Hematopoietic multipotent progenitor cell treated with erythropoietin and hydrocortisone succinate and interleukin-3 and kit ligand, for 15 days (in vitro differentiated cells): ENCODE results near the gene SYNDIG1.
"Not testable (repeated sequence)": the region's sequence is repeated elsewhere in the genome, so short reads cannot be mapped to it uniquely, and the experiment has no call there.

ENCODE experiments used
- DNase-seq: peaks from one replicate; pipeline ENCODE4 v3.0.0-alpha.2; 2015; ENCODE audit warnings: low spot score

The SYNDIG1 gene

DNA sequence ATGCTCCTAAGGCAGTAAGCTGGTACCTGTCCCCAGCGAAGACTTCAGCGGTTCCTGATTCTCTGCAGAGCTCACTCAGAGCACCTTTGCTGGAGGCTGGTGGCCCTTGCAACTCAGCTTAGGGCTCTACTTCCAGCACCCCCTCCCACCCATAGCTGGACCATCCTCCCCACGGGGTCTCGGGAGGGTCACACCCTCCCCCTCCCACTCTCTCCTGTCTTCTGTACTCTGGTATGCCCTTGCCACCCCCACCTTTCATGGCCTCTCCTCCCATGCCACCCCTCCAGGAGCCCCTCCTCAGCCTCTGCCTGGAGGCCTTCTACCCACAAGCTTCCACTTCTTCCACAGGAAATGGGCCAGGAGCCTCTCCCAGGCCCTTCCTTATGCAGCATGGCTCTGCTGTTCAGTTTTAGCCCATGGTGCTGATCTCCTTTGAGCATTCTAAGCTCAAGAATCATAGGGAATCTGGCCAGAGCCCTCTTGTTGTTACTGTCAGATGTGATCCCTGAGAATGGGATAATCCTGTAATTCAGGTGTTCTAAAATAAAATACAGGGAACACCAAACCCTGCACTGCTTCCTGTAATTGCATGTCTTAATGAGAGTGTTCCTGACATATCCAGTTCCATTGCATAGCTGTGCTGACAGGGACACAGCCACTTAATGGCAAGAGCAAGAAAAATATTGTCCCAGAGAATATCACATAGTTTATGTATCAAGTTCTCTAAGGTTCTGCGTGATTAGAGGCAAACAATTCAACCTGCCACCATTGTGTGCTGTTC, 142.1 kb downstream of the SYNDIG1 start:
- no peak for DNase-seq

DNA sequence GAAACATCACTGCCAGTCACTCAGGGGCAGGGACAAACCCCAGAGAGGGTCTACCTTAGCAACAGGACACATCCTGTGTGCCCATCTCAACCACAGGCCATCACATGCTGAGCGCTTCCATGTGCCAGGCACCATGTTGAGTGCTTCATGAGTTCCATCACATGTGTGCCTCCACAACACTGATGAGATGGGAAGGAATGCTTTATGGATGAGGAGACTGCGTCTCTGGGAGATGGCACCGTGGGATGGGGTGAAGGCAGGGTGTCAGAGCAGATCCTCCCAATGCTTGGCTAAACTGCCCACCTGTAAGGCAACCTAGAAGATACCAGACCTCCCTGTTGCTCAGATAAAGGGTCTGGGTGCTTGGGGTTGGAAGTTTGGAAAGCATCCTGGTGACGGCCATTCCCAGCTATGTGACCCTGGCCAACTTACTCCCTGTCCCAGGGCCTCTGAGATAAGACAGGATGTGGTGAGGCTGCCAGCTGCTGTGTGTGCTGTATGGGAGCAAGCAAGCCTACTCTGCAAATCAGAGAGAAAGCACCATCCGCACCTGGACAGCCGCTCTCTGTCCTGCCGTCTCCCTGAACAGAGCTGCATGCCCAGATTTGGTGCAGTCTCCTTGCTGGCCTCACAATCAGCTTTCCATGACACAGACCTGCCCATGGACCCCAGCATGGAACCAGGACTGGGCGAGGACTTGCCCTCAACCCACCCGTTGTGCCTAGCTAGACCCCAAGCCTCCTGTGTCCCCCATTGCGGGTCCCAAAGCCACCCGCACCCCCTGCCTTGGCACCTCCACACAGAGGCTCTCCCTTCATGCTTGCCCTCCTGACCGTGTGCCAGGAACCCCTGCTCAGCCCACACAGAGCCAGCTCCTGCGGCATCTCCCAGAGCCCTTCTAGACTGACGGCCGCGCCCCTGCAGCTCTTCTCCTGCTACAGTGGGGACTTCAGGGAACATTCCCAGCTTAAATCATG, 143.7 kb downstream of the SYNDIG1 start:
- no peak for DNase-seq

DNA sequence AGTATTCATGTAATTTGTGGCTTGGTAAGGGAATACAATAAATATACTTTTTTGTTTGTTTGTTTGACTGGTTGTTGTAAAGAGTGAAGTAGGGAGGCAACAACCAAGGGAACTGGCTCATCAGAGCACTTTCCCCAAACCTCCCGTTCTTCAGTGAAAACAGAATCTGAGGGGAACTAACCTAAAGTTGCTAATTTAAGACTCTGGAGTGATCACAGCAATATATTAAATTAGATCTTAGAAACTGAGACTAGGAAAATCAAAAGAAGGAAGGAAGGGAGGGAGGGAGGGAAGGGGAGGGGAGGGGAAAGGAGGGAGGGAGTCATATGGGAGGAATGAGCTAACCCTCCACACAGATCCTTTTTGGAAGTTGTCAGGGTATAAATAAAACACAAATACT, 144.9 kb downstream of the SYNDIG1 start:
- DNase-seq, result no peak

DNA sequence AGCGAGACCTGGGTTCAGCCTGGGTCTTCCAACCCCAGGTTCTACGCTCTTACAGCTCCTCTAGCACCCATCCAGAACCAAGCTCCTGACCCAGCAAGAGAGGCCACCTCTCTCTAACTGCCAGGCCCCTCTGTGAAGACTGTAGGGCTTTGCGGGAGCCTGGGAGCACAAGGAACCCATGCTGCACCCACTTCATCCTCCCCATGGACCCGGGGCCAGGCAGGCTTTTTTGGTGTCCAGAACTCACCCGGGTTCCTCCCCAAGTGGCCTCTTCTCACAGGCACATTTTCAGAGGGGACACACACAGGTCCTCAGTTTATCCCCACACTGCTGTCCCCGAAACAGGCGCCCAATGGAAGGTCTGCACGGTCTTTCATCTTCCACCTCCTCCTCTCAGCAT, 145.9 kb downstream of the SYNDIG1 start:
- no peak for DNase-seq

DNA sequence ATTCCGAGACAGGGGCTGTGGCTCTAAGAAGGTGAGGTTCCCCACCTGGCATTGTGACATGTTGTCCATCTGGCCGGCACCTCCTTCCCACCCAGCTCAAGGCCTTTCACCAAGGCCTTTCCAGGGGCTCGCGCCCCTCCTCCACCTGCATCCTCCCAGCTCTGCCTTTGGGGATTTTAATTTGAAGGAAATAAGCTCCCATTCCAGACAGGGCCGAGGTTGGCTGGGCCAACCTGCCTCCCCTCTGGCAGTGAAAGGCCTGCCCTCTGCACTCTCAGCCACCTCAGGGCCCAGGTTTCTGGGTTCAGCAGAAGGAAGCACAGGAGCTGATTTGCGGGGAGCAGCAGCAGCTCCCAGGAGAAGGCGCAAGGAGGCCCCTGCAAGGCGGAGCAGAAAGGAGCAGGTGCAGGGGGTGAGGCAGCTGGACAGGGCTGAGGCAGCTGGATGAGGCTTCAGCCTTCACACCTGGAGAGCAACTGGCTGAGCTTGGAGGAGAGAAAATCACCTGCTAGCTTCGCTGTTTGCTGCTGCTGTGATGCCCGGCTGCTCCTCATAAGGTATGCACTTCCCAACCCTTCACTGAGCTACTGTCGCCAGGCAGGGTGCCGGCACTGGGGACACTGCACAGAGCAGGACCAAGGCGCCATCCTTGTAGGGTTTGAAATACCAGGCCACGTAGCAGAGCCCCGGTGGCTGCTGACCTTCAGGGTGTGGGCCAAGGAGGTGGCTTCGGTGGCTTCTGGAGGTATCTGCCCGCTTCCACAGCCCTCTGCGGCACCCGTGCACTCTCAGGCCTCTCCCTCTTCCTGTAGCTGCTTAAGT, 147.0 kb downstream of the SYNDIG1 start:
- DNase-seq, result no peak

DNA sequence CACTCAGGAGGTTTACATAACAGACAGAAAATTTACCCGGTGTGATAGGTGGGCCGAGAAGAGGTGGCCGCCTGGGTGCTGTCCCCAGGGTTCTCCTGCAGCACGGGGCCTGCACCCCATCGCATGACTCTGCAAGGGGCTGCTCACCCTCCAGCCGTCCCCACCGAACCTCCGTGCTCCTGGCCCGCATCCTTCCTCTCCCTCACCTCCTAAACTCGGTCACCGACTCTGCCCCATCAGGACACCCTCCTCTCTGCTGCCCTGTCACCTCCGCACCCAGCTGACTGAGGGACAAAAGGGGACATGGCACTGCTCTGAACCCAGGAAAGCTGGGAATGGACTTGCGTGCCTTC, 147.6 kb downstream of the SYNDIG1 start:
- no peak for DNase-seq

DNA sequence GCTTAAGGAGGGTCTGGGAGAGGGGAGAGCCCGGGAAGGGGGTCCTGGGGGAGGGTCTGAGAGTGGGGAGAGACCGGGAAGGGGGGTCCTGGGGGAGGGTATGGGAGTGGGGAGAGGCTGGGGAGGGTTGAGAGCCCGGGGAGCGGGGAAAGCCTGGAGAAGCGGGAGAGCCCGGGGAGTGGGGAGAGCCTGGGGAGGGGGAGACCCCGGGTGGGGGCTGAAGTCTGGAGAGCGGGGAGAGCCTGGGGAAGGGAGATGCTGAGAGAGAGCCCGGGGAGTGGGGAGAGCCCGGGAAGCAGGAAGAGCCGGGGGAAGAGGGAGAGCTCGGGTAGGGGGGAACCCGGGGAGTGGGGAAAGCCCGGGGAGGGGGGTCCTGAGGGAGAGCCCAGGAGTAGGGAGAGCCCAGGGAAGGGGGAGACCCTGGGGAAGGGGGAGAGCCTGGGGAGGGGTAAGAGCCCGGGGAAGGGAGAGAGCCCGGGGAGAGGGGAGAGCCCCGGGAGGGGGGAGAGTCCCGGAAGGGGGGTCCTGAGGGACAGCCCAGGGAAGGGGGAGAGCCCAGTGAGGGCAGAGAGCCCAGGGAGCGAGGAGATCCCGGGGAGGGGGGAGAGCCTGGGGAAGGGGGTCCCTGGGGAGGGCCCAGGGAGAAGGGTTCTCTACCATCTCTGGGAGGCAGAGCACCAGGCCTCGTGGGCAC, 148.5 kb downstream of the SYNDIG1 start:
- DNase-seq, result no peak

DNA sequence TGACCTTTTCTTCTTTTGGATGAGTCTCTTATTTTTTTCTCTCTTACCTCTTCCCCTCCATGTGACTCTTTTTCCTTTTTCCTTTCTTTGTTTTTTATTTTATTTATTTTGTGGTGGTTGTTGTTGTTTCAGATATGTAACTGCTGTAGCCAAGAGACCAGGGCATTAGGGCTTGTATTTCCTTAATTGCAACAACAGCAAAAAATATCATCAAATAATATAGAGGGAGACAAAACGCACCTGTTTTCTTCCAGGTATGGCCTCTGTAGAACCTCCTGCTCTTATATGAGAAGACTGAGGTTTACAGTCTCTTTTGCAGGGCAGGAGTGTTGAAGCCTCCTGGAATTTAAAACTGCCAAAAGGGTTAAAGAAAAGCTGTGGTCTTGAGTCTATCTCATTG, 149.3 kb downstream of the SYNDIG1 start:
- DNase-seq, result no peak

DNA sequence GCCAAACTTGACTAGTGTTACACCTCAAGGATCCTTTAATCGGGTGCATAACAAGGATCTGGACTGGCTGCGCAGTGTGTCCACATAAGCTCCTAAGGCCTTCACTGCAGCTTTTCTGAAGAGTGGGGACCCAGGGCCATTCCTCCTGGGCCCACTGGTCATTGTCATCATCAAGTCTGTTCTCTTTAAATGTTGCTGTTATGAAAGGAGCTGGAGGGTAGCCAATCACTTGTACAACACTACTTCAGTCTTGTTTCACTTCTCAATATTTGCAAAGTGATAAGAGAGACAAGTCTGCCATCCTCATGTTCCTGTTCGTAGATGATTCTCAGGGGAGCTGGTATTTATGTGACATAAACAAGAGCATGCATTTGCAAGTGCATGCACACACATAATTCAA, 149.8 kb downstream of the SYNDIG1 start:
- DNase-seq, result no peak

DNA sequence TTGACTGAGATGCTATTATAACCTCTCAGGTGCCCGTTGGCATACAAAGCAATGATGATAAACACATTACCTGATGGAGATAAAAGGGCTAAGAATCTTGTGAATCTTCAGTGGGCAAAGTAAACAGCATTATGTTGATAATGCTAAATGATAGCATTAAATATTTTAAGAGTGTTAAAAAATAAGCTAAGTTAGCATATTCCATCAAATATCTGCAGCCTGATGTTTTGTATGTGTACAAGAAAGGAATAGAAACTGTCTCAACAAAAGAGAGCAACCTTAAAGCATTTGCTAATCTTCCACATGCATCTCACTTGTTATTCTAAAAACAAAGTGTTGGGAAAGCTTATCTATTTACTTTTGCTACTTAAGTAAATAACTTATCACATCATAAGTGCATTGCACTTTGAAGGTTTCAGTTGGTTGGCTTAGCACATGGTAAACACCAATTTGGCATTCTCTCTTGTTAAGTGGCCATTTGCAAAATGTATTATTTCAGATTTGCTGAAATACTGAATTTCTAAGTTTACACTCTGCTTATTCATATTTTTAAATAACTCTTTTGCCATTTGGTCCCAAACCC, 151.6 kb downstream of the SYNDIG1 start:
- no peak for DNase-seq

DNA sequence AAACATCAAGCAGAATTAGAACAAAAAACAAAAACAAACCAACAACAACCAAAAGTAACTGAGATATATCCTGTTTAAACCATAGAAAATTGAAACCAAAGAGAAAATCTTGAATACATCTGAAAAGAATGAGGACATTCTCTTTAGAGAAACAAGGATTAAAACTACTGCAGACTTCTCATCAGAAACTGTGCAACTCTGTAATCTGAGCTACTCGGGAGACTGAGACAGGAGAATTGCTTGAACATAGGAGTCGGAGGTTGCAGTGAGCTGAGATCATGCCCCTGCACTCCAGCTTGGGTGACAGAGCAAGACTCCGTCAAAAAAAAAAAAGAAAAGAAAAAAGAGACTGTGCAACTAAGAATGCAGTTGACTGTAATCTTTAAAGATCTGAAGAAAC, 153.4 kb downstream of the SYNDIG1 start:
- no peak for DNase-seq

DNA sequence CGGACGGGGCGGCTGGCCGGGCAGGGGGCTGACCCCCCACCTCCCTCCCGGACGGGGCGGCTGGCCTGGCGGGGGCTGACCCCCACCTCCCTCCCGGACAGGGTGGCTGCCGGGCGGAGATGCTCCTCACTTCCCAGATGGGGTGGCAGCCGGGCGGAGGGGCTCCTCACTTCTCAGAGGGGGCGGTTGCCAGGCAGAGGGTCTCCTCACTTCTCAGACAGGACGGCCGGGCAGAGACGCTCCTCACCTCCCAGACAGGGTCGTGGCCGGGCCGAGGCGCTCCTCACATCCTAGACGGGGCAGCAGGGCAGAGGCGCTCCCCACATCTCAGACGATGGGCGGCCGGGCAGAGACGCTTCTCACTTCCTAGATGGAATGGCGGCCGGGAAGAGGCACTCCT, 156.7 kb downstream of the SYNDIG1 start:
- not testable (repeated sequence) for DNase-seq

DNA sequence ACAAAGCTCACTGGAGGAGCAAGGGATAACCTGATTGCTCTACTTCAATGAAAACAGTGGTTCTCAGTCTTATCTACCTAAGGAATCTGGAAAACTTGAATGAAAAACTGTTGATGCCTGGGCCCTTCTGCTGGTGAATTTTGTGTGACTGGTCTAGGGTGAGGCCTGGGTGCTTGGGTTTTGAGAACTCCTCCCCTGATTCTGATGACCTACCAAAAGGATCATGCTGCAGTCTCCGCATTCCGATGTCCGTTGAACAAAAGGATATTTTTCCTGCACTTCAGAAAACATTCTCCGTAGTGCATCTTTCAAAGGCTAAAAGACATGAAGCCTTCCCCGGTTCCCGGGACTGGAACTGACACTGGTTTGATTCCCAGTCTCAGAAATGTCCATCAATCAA, 157.9 kb downstream of the SYNDIG1 start:
- no peak for DNase-seq

DNA sequence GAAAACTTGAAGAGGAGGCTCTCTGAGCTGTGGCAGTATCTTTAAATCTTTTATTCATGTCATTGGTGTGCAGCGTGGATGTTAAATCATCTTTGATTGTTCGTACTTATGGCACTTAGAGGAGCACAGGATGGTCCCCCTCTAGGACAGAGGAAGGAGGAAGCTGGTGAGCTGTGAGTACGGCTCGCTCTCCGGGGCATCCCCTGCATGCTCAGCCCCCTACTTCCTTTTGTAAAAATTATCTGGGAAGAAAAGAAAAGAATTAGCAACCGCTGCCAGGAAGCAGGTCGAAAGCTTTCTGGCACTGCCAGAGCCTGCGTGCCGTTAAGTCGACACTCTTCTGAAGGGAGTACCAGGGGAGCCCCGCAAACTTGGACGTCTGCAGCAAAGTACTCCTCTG, 158.5 kb downstream of the SYNDIG1 start:
- DNase-seq, result no peak

DNA sequence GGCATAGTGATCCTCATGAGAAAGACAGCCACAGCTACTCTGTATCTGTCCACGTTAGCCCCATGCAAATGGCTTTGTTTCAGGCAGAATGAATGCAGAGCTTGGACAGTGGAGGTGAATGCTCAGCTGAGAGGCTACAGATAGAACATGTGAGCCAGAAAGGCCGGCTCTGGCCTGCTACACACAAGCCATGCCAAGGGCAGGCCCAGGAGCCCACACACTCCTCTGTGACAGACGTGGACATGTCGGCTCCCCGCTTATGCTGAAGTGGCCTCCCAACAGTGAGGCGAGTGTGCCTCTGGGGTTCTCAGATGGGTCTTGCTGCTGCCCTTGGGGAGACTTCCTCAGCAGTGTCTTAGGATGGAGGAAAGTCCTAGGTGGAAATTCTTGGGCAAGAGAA, 159.6 kb downstream of the SYNDIG1 start:
- no peak for DNase-seq

DNA sequence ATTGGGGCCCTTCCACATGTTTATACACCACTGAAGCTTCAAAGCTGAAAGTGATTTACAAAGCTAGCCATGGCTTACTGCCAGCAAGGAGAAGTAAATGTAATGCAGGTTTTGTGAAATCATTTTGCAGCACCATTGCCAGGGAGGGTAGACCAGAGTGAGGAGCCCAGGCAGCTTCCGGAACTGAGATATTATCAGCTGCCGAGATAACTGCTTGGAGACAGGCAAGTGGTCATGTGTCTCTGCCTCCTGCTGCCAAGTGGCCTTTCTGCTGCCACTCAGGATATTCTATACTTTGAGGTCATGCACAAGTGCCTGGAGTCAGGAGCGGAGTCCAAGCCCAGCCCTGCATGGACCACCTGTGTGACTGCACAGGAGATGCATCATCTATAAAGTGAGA, 160.2 kb downstream of the SYNDIG1 start:
- DNase-seq, result no peak

DNA sequence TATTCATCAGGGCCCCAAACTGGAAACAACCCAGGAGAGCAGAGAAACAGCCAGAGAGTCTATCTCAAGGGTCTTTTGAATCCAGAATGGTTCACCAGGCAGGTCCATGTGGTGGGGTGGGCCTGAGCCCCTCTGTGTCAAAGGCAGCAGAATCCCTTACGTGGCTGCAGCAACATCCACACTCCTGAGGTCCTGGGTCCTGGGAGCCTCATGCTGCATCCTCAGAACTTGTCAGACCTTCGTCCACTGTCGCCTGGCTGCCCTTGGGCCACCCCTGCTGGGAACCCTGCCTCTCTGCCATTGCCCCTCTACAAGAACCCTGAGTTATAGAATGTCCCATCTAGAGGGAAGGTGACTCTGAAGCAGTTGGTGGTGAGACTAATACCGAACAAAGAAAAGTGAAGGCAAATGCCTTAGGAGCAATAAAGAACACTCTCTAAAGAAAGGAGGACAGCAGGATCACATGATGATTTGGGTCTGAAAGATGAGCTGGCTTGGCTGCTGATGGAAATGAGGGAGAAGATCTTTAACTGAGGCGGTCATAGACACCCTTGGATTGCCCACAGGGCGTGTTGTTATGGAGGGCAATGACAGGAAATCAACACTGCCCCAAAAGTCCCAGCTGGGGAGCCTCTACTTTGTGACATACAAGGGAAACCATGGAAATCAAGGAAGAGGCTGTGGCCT, 161.2 kb downstream of the SYNDIG1 start:
- no peak for DNase-seq

DNA sequence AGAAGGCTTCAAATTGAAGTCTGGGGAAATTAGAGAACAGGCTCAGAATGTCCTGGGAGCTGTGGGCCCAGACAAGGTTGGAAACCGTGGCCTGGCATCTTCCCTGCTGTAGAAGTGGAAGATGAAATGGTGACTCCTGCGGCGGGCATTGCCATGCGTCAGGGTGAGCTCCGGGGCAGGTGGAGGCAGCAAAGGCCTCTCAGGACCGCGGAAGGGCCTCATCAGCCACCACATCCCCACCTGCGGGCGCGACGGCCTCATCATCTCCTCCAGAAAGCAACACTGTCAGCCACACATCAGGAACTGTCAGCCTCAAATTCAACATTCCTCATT, 161.7 kb downstream of the SYNDIG1 start:
- DNase-seq, result no peak

DNA sequence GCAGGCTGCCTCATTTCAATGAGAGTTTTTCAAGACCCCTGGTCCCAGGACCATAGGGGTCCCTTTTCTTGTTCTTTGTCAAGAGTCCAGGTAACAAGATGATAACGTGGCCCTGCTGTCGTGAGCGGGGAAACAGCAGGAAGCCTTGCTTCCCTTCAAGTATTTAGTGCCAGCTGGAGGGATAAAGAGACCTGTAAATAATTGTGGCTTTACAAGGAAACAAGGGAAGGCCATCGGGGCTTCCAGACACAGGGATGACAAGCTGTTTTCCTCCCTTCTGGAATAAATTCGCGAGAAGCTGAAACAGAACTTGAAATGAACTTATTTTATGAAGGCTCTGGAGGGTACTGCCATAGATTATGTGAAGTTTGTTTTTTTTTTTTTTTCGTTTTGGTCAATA, 163.2 kb downstream of the SYNDIG1 start:
- no peak for DNase-seq

DNA sequence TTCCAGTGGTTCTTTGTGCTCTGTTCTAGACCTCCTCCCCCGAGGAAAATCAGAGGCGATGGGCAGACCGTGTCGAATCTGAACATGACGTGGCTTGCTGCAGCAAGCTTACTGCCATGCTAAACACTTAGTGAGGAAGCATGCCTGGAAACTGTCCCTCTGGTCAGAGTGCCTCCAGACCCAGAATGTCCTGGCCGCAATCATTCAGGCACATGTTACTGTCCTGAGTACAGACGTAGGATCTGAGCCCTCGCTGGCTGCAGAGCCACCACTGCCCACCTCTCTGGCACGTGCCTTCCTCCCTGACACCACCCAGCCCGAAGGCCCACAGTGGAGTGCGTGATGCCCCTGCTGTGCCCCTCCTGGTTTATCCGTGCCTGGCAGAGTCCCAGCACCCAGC, 163.6 kb downstream of the SYNDIG1 start:
- DNase-seq, result no peak

DNA sequence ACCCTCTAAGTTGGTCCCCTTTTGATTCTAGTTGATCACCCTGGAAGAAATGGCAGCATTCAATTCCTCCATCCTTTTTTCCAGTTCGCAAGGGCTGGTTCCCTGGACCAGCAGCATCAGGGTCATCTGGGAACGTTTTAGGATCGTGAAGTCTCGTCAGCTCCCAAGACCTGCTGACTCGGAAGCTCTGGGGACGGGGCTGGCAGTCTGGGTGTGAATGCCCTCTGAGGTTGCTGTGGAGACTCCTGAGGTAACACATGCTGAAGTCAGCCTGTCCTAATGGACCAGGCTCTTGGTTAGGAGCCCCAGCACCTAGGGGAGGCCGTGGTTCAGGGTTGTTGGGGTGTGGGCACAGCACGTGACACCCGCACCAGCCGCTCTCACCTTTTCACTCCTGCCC, 164.1 kb downstream of the SYNDIG1 start:
- DNase-seq, result no peak
